Measurements from ENCODE around the gene ATP5ME.

Gene ATP5ME

GRCh38 chr4:657834-658667, 16.0 kb downstream of the ATP5ME start:
- no peak for TF ChIP-seq CTCF (IDR thresholded peaks at IDR 0.05; ENCODE audit: low read depth, low read length)
- H3K4me3 ChIP-seq (ENCODE audit: low read depth, low read length), result no peak overlapping the region

GRCh38 chr4:657338-657833, 16.7 kb downstream of the ATP5ME start:
- H3K4me3 ChIP-seq (ENCODE audit: low read depth, low read length), result no peak overlapping the region
- no peak for TF ChIP-seq CTCF (IDR thresholded peaks at IDR 0.05; ENCODE audit: low read depth, low read length)

- H3K4me3 ChIP-seq (ENCODE audit: low read depth, low read length), result no peak overlapping the region
- no peak for TF ChIP-seq CTCF (IDR thresholded peaks at IDR 0.05; ENCODE audit: low read depth, low read length)
Observed at GRCh38 chr4:656436-657337, 17.4 kb downstream of the ATP5ME start.

- no peak for TF ChIP-seq CTCF (IDR thresholded peaks at IDR 0.05; ENCODE audit: low read depth, low read length)
- no peak overlapping the region for H3K4me3 ChIP-seq (ENCODE audit: low read depth, low read length)
Observed at GRCh38 chr4:655464-656151, 18.5 kb downstream of the ATP5ME start.

GRCh38 chr4:654871-655463, 19.1 kb downstream of the ATP5ME start:
- no peak overlapping the region for H3K4me3 ChIP-seq (ENCODE audit: low read depth, low read length)
- TF ChIP-seq CTCF (IDR thresholded peaks at IDR 0.05; ENCODE audit: low read depth, low read length), result no peak

GRCh38 chr4:654503-654845, 19.6 kb downstream of the ATP5ME start:
- TF ChIP-seq CTCF (IDR thresholded peaks at IDR 0.05; ENCODE audit: low read depth, low read length), result no peak
- H3K4me3 ChIP-seq (ENCODE audit: low read depth, low read length), result no peak overlapping the region
